DOHH2 (cell line): ENCODE data around the gene EPB41L2.

Source experiments
- H3F3A ChIP-seq: fragments of 200-600 bp; sonication (generic), shearing (Covaris generic); 2 replicates; pipeline ENCODE4 v1.6.0; 2016; ENCODE audit warnings: antibody characterized with exemption, mild to moderate bottlenecking; ENCODE audit not compliant: control insufficient read depth, insufficient read depth
- H3K27ac ChIP-seq: fragments of 200-600 bp; sonication (generic); 2 replicates; pipeline ENCODE4 v1.5.1; 2014; ENCODE audit warnings: low read depth, mild to moderate bottlenecking, low read length, moderate library complexity
- H3K27me3 ChIP-seq: fragments of 200-600 bp; sonication (generic); 2 replicates; pipeline ENCODE4 v1.6.1; 2014; ENCODE audit warnings: mild to moderate bottlenecking, low read length, mixed read lengths; ENCODE audit not compliant: control insufficient read depth
- H3K36me3 ChIP-seq: fragments of 200-600 bp; sonication (generic); 2 replicates; pipeline ENCODE4 v1.6.1; 2014; ENCODE audit warnings: mild to moderate bottlenecking, low read length, moderate library complexity, mixed read lengths; ENCODE audit not compliant: control insufficient read depth
- H3K4me1 ChIP-seq: fragments of 200-600 bp; sonication (generic); 2 replicates; pipeline ENCODE4 v1.6.1; 2014; ENCODE audit warnings: mild to moderate bottlenecking, low read length, mixed read lengths; ENCODE audit not compliant: control insufficient read depth
- H3K4me2 ChIP-seq: fragments of 200-600 bp; sonication (generic); 2 replicates; pipeline ENCODE4 v1.6.0; 2014; ENCODE audit warnings: mild to moderate bottlenecking, low read length, moderate library complexity
- H3K4me3 ChIP-seq: fragments of 200-600 bp; sonication (generic); 2 replicates; pipeline ENCODE4 v1.5.1; 2014; ENCODE audit warnings: mild to moderate bottlenecking, low read length, mixed read lengths
- H3K79me2 ChIP-seq: fragments of 200-600 bp; sonication (generic); 2 replicates; pipeline ENCODE4 v1.6.1; 2014; ENCODE audit warnings: mild to moderate bottlenecking, low read length, mixed read lengths; ENCODE audit not compliant: control insufficient read depth
- H3K9me2 ChIP-seq: fragments of 200-600 bp; sonication (generic); replicated peaks from 2 replicates; pipeline ENCODE4 v1.6.1; 2014; ENCODE audit warnings: mild to moderate bottlenecking, low read length, mixed read lengths; ENCODE audit not compliant: control insufficient read depth
- H3K9me3 ChIP-seq: fragments of 200-600 bp; sonication (generic); 2 replicates; pipeline ENCODE4 v1.6.1; 2014; ENCODE audit warnings: antibody characterized with exemption, low read length, mixed read lengths; ENCODE audit not compliant: control insufficient read depth, insufficient read depth
- H4K20me1 ChIP-seq: fragments of 200-600 bp; sonication (generic); 2 replicates; pipeline ENCODE4 v1.6.0; 2014; ENCODE audit warnings: low read depth, mild to moderate bottlenecking, antibody characterized with exemption, low read length, moderate library complexity; ENCODE audit not compliant: control insufficient read depth, insufficient read depth
- CTCF ChIP-seq: fragments of 200-600 bp; sonication (generic); IDR thresholded peaks from one replicate; pipeline ENCODE4 v1.5.1; 2014; ENCODE audit warnings: antibody characterized with exemption, mild to moderate bottlenecking, low read depth, low read length; ENCODE audit not compliant: poor library complexity, severe bottlenecking
- EZH2phosphoT487 ChIP-seq: fragments of 200-600 bp; sonication (generic); IDR thresholded peaks from 2 replicates; pipeline ENCODE4 v1.6.1; 2017; ENCODE audit warnings: borderline replicate concordance, mild to moderate bottlenecking, antibody characterized with exemption, low read length, moderate library complexity, mixed read lengths

The EPB41L2 gene

GRCh38 chr6:130903602-130904001 lies 159.4 kb downstream of the EPB41L2 start:
- TF ChIP-seq CTCF (no peak), EZH2phosphoT487 (no peak)
- H3K79me2 ChIP-seq, result no peaks in the 10 kb centered on the region
- no peaks in the 10 kb centered on the region for H3K9me3 ChIP-seq
- no peak overlapping the region for H3K4me3 ChIP-seq
- H3K36me3 ChIP-seq, result peaks cover 18% of the 10 kb centered on the region
- no peak overlapping the region for H3K27ac ChIP-seq
- H3K4me1 ChIP-seq, result no peaks in the 10 kb centered on the region
- H3K4me2 ChIP-seq, result no peak overlapping the region
- H3K27me3 ChIP-seq, result no peaks in the 10 kb centered on the region
- no peaks in the 10 kb centered on the region for H3K9me2 ChIP-seq
- no peaks in the 10 kb centered on the region for H4K20me1 ChIP-seq
- H3F3A ChIP-seq, result no peaks in the 10 kb centered on the region

GRCh38 chr6:130903007-130903406 lies 160.0 kb downstream of the EPB41L2 start:
- Histone ChIP-seq H3K4me3 (no peak overlapping the region), H3K4me1 (no peaks in the 10 kb centered on the region), H4K20me1 (no peaks in the 10 kb centered on the region), H3K4me2 (no peak overlapping the region), H3F3A (no peaks in the 10 kb centered on the region), H3K9me2 (no peaks in the 10 kb centered on the region), H3K36me3 (peaks cover 18% of the 10 kb centered on the region), H3K9me3 (no peaks in the 10 kb centered on the region), H3K79me2 (no peaks in the 10 kb centered on the region), H3K27me3 (no peaks in the 10 kb centered on the region), H3K27ac (no peak overlapping the region)
- TF ChIP-seq CTCF, result no peak
- TF ChIP-seq EZH2phosphoT487, result no peak

GRCh38 chr6:130900913-130901312 lies 162.1 kb downstream of the EPB41L2 start:
- Histone ChIP-seq H4K20me1 (no peaks in the 10 kb centered on the region), H3K27ac (no peak overlapping the region)
- no peak for TF ChIP-seq CTCF
- TF ChIP-seq EZH2phosphoT487, result no peak

GRCh38 chr6:130896249-130896648 lies 166.8 kb downstream of the EPB41L2 start:
- TF ChIP-seq EZH2phosphoT487 (no peak), CTCF (no peak)
- H3K9me2 ChIP-seq, result no peaks in the 10 kb centered on the region
- H3K4me3 ChIP-seq, result no peak overlapping the region
- H3K4me2 ChIP-seq, result no peak overlapping the region
- H3F3A ChIP-seq, result no peaks in the 10 kb centered on the region
- no peak overlapping the region for H3K27ac ChIP-seq
- H3K9me3 ChIP-seq, result no peaks in the 10 kb centered on the region
- peaks cover 47% of the 10 kb centered on the region for H3K36me3 ChIP-seq
- H3K4me1 ChIP-seq, result no peaks in the 10 kb centered on the region
- H4K20me1 ChIP-seq, result no peaks in the 10 kb centered on the region
- no peaks in the 10 kb centered on the region for H3K79me2 ChIP-seq
- no peaks in the 10 kb centered on the region for H3K27me3 ChIP-seq

More at GRCh38 chr6:130900913-130901312, 162.1 kb downstream of the EPB41L2 start:
- H3K9me3 ChIP-seq, result no peaks in the 10 kb centered on the region
- no peaks in the 10 kb centered on the region for H3K27me3 ChIP-seq
- H3K79me2 ChIP-seq, result no peaks in the 10 kb centered on the region
- no peak overlapping the region for H3K4me3 ChIP-seq
- peaks cover 25% of the 10 kb centered on the region for H3K36me3 ChIP-seq
- no peaks in the 10 kb centered on the region for H3F3A ChIP-seq
- H3K9me2 ChIP-seq, result no peaks in the 10 kb centered on the region
- no peak overlapping the region for H3K4me2 ChIP-seq
- H3K4me1 ChIP-seq, result no peaks in the 10 kb centered on the region
